ENCODE measurements around the gene FLRT2. TPM values are rescaled to one million over a fixed set of nuclear protein-coding genes. Genes with fewer than 3 reads are reported as not detected.

FLRT2 gene
- total RNA-seq, 1 donor from 2014 or later, result 37.3 TPM

DNA sequence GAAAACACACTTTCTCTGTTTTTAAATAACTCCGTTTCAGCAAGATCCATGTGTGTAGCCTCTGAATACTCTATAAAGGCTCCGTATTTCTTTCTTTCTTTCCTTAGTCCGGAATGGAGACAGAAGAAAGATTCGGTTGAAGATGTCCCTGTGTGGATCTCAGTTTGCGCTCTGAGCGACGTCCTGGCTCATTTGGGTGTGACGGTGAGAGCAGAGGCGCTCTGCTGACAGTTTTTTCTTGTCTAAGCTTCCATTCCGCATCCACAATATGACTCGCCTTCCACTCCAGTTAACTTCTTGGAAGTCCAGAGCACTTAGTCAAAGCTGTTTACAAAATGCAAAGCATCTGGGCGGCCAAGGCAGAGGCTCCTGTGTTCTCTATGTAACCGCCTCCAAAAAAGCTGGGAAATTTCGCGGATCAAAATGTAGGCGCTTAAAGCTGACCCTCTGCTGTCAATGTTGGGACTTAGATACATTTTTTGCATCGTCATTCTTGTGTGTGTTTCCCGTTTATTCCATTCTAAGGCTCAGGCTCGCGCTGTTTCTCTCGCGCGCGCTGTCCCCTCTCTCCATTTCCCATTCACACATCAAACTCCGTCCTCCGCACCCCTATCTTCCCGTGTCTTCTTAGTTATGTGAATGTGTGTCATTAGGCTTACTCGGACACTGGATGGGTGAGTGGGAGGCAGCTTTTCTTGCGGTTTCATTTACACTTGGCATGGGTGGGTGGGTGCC is 880 bp upstream of the FLRT2 start:
- peak; percentile 75 for DNase-seq (ENCODE audit: low read depth)

- DNase-seq (ENCODE audit: low read depth), result no peak
Measured at GRCh38 chr14:85530626-85531025, 682 bp downstream of the FLRT2 start.

DNA sequence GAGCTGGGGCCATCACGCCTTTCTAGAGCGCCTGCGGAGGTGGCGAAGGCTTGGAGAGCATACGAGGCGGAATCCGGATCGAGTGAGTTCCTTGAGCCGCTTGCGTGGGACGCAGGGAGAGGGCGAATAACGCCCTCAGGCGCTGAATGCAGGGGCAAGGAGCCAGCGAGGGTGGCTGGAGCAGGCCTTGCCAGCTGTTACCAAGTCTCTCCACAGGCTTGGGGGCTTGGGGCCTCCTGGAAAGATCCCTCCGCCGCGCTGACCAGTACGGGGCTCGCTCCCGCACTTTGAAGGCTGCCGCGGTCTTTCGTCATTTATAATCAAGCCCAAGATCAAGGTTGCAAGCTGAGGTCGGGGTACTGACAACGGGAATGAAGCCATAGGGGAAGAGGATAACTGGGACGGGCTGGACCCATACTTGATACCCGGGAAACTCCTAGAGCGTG is 1.2 kb downstream of the FLRT2 start:
- DNase-seq (ENCODE audit: low read depth), result peak; percentile 93

DNA sequence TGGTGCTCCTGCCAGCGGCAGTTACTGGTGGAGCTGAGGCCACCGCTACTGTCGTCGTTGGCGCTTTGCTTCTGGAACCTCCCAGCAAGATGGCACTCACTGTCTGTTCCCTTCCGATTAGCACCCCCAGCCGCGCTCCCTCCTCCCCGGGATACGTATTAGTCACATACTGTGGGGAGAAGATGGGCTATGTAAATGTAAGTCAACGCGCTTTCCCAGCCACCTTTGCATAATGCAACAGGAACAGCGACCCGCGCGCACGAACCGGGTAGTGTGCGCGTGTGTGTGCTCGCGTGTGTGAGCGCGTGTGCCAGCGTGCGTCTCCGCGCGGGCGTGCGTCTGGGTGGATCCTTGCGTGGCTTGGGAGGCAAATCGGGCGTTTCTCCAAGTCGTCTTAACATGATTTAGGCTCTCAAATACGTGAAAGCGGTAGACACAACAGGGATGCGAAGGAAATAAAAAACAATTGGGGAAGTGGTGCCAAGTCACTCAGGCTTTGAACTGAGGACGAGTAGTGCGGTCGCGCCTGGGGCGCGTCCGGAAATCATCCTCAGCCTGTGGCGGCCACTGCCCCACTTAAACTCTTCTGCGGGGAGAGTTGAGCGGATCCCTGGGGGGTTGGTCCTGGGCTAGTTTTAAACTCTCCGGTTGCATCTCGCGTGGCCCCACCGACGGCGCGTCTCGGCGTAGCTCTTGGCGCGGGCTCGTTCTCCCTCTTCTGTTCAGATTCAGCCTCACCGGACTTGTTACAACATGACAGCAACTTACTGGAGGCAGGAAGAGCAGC is 1.8 kb downstream of the FLRT2 start:
- peak; percentile 89 for DNase-seq (ENCODE audit: low read depth)

DNA sequence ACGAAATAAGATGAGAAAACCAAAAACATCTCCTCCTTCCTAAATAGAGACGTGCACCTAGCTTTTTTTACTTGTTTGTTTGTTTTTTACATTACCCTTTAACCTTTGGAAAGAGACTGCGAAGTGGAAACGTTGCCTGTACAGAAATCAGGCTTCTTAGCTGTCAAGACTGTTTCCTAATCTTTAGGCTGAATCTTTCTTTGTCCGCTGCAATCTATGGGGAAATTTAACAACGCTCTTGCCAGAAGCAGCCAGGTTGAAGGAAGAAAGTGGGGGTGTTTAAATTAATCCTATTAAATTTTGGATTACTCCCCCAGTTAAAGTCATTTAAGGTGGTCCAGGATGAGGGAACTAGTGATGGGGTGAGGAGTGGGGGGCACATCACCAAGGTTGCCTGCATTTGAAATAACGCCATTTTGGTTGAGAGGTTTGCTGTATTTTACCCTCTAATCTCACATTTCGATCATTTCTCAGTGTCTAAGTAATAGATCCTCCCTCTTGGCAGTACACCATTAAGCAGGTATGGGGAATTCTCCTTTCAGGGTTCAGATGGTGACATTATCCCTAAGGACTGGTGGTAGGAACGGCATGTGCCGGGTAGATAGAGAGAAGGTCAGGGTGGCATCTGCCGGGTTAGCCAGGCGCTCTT is 2.6 kb downstream of the FLRT2 start:
- DNase-seq (ENCODE audit: low read depth), result no peak

DNA sequence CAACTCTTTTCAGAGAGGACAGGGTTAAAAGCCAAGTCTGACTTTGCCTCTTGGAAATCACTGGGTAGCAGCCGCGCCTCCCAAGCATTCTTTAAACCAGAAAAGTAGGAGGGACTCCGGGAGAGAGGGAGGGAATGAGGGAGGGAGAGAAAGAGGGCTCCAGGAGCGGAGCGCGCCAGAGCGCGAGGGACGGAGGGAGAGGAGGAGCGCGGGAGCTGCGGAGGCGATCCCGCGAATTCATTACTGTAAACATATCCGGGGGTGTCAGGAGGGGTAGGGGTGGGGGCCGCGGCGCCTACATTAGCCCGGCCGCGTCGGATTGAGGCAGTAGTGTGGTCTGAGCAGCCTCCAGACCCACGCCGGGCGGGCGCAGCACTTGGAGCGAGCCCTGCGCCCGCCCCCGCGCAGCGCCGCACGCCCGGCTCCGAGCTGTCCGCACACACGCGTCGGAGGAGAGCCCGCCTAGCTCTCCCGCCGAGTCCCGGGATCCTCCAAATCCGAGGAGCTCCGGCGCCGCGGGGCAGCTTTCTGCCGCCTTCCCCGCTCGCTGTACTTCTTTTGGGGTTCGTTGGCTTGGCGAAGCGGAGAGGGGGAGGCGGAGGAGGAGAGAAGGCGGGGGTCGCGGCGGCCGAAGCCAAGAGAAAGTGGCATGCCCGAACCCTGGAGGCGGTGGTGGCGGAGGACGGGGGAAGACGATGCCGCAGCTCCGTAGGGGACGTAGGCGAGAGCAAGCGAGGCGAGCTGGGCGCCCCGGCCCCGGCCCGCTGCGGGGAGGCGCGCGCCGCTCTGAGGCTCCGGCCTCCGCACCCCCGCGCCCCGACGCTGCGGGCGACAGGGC is 3.3 kb downstream of the FLRT2 start:
- peak; percentile 95 for DNase-seq (ENCODE audit: low read depth)

GRCh38 chr14:85533861-85534291 is 3.9 kb downstream of the FLRT2 start:
- peak; percentile 72 for DNase-seq (ENCODE audit: low read depth)

GRCh38 chr14:85534458-85535293 is 4.7 kb downstream of the FLRT2 start:
- DNase-seq (ENCODE audit: low read depth), result peak; percentile 47

DNA sequence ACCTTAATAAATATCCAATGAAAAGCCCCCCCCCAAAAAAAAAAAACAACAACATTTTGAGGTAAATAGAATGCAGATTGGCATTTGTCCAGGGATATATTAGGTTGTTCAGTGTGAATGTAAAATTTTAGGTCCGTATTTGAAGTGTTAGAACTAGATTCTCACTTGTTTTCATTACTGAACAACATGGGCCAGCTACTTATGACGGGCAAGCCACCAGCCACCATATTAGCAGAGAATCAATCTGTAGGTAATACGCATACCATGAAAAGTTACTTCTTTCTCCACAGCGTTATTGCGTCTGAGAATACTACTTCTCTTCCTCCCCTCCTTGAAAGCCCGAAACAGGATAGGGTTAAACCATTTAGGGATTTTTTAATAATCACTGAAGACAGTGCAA is 5.4 kb downstream of the FLRT2 start:
- DNase-seq (ENCODE audit: low read depth), result no peak

- peak; percentile 62 for DNase-seq (ENCODE audit: low read depth)
Measured at GRCh38 chr14:85535991-85536832, 6.3 kb downstream of the FLRT2 start.

DNA sequence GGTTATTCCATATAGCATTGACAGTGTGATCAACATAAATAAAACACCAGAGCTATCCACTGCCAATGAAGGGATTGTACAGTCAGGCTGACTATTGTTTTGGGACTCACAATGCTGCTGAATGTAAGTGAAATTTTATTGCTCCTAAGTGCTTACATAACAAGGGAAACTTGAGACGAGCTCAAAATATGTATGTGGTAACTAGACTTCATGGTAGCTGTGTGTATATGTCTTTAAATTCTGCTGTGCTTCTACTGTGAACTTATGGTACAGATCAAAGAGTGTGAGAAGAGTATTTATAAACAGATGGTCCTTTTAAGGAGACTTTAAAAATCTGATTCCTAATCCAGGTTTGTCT is 6.9 kb downstream of the FLRT2 start:
- DNase-seq (ENCODE audit: low read depth), result peak; percentile 17

GRCh38 chr14:85537526-85537925 is 7.6 kb downstream of the FLRT2 start:
- no peak for DNase-seq (ENCODE audit: low read depth)

DNA sequence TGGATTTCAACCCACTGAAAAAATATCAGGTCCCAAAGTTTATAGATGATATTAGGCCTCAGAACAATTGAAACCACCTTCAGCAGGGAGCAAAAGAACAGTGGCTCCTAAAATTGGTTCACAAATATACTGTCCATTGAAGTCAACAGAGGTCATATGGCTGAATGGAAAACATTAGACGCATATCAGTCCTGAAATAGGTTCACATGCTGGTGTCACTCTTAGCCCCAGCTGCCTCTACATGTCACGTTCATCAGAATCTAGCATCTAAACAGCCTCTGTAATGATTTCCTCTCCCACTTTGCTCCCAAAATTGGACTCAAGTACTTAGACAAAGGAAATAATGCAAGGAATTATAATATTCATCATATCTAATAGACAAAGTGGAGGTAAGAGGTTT is 8.7 kb downstream of the FLRT2 start:
- peak; percentile 88 for DNase-seq (ENCODE audit: low read depth)

DNA sequence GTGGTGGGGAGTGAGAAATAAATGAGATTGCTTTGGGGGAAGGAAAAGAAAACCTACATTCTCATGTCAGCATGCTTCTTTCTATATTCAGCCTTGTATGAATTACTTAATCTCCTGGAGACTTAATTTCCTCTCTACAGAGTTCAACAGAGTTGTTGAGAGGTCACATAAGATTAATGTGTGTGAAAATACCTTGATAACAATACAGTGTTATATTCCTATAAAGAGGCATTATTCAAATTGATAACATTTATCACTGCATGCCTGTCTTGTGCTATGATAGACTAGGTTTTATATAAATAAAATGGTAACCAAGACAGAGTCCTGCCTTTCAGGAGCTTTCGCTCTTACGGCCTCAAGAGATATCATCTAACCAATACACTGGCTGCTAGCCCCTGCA is 9.6 kb downstream of the FLRT2 start:
- no peak for DNase-seq (ENCODE audit: low read depth)

GRCh38 chr14:85542623-85543022 is 12.7 kb downstream of the FLRT2 start:
- no peak for DNase-seq (ENCODE audit: low read depth)

DNA sequence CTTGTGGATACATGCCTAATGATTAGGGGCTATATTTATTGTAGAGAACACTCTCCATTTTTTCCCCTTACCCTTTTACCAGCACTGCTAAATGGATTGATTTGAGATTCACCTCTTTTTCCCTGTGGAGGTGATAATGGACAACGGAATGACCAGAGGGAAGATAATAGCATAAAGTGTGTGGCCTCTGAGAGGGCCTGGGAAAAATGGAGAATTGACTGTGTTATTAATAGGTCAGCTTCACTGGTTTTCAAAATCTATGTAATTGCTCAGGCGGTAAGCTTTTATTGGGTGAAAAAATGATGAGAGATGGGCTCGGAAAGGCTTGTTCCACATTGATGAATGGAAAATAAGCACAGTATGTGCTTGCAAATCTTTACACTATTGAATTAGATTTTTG is 15.8 kb downstream of the FLRT2 start:
- DNase-seq (ENCODE audit: low read depth), result no peak

GRCh38 chr14:85546390-85546789 is 16.4 kb downstream of the FLRT2 start:
- DNase-seq (ENCODE audit: low read depth), result no peak

- DNase-seq (ENCODE audit: low read depth), result no peak
Measured at GRCh38 chr14:85549697-85550096, 19.8 kb downstream of the FLRT2 start.

DNA sequence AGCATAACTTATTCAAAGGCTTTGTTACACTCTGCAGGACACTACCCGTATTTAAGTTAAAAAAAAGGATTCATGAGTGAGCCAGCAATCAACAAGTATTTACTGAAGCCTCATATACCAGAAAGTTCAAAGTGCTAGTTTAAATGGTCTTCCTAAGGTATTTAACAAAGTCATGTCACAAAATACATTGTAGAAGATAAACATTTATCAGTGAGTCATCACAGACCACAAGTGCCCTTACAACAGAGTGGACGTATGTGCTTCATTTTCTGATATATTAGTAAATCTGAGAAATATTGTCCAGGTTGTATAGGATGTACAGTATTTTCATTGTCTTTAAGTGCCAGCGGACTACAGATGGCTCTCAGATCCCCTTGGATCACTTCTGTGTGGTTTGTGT is 24.2 kb downstream of the FLRT2 start:
- no peak for DNase-seq (ENCODE audit: low read depth)

All from myocyte (in vitro differentiated cells).